Left lung (tissue), 10 donors: ENCODE data around the gene RAB40C. TPM values are rescaled to one million over a fixed set of nuclear protein-coding genes. Genes with fewer than 3 reads are reported as not detected.
"Not testable (repeated sequence)": the region's sequence is repeated elsewhere in the genome, so short reads cannot be mapped to it uniquely, and the experiment has no call there.

Source experiments
- ATAC-seq: fragments of 200-7000 bp; cut with Tn5 transposase; one replicate; pipeline ENCODE4 v1.9.1; 2020; ENCODE audit warnings: moderate library complexity
- DNase-seq, 4 donors: peaks; one replicate each; pipeline ENCODE4 v3.0.0-alpha.2; 2013 to 2020
- H3K27ac ChIP-seq, 2 donors: fragments of 200-600 bp; sonication (generic) in 1 of 2; one replicate each; pipeline versions ENCODE4 v1.5.0 to v1.8.0; 2020 to 2021
- H3K27me3 ChIP-seq, 2 donors: fragments of 200-600 bp; sonication (generic) in 1 of 2; one replicate each; pipeline versions ENCODE4 v1.5.0 to v1.8.0; 2020 to 2021
- H3K36me3 ChIP-seq, 2 donors: fragments of 200-600 bp; sonication (generic) in 1 of 2; one replicate each; pipeline versions ENCODE4 v1.5.0 to v1.8.0; 2020 to 2021
- H3K4me1 ChIP-seq, 2 donors: fragments of 200-600 bp; one replicate each; pipeline ENCODE4 v1.8.0; 2021
- H3K4me3 ChIP-seq, 2 donors: fragments of 200-600 bp; sonication (generic) in 1 of 2; one replicate each; pipeline versions ENCODE4 v1.5.0 to v1.8.0; 2020 to 2021; ENCODE audit warnings: mild to moderate bottlenecking in 1 of 2
- H3K9me3 ChIP-seq, 2 donors: fragments of 200-600 bp; sonication (generic) in 1 of 2; one replicate each; pipeline versions ENCODE4 v1.5.0 to v1.8.0; 2020 to 2021
- intact Hi-C, 2 donors: fragments of 100-400 bp; cut with DNase I; formaldehyde crosslinking; loops; one replicate each; pipeline versions ENCODE4 v1.11.2 to v1.14.2; 2022
- polyA plus RNA-seq, 6 donors: library from polyadenylated mRNA; unstranded; fragments of 120-200 nt; gene quantifications; one replicate each; pipeline ENCODE4 v1.2.1, GENCODE V29; 2013; ENCODE audit not compliant: insufficient read length in 6 of 6
- total RNA-seq, 2 donors: library from RNA; stranded (reverse); fragmentation: NEBNext Ultra II Directional; extraction: Animal tissue kit (Norgen Biotek cat#: 25700); gene quantifications; one replicate each; pipeline ENCODE4 v1.2.1, GENCODE V29; 2021
- TF ChIP-seq, protein P1 (sequence below), 2 donors: fragments of 200-600 bp; sonication (generic) in 1 of 2; IDR thresholded peaks; one replicate each; pipeline versions ENCODE4 v1.5.0 to v1.8.0; 2021; ENCODE audit warnings: antibody characterized with exemption in 2 of 2
- donor health status: DM: no; HTN: yes; CAD: no.
- donor health status: DM: no; HTN: no; CAD: no.

RAB40C gene
- total and polyA plus RNA-seq, 8 donors = 17.6 to 32.9 (median 25.9) TPM

- H3K27ac ChIP-seq = no peak overlapping the region
- intact Hi-C loops = no loop called here
- TF ChIP-seq, protein P1, sequence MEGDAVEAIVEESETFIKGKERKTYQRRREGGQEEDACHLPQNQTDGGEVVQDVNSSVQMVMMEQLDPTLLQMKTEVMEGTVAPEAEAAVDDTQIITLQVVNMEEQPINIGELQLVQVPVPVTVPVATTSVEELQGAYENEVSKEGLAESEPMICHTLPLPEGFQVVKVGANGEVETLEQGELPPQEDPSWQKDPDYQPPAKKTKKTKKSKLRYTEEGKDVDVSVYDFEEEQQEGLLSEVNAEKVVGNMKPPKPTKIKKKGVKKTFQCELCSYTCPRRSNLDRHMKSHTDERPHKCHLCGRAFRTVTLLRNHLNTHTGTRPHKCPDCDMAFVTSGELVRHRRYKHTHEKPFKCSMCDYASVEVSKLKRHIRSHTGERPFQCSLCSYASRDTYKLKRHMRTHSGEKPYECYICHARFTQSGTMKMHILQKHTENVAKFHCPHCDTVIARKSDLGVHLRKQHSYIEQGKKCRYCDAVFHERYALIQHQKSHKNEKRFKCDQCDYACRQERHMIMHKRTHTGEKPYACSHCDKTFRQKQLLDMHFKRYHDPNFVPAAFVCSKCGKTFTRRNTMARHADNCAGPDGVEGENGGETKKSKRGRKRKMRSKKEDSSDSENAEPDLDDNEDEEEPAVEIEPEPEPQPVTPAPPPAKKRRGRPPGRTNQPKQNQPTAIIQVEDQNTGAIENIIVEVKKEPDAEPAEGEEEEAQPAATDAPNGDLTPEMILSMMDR (IDR thresholded peaks at IDR 0.05) = no peak
- H3K4me1 ChIP-seq = peaks cover 19 to 51% of the 10 kb centered on the region in 2 donors
- peaks cover 0 to 21% of the 10 kb centered on the region in 2 donors for H3K36me3 ChIP-seq
- no peaks in the 10 kb centered on the region for H3K27me3 ChIP-seq
- no peaks in the 10 kb centered on the region for H3K9me3 ChIP-seq
- no peak overlapping the region for H3K4me3 ChIP-seq
- ATAC-seq = no peak
- DNase-seq = no peak
Measured at GRCh38 chr16:596736-597060, 6.8 kb downstream of the RAB40C start.

- H3K27ac ChIP-seq, intact Hi-C loops, H3K4me3 ChIP-seq, H3K9me3 ChIP-seq, ATAC-seq, H3K27me3 ChIP-seq: not testable (repeated sequence)
- H3K36me3 ChIP-seq = peaks cover 0 to 21% of the 10 kb centered on the region in 2 donors
- peaks cover 10 to 41% of the 10 kb centered on the region in 2 donors for H3K4me1 ChIP-seq
- DNase-seq = peak in 1 of 4 donors; percentile 64
Measured at GRCh38 chr16:597655-598054, 7.8 kb downstream of the RAB40C start.

DNA sequence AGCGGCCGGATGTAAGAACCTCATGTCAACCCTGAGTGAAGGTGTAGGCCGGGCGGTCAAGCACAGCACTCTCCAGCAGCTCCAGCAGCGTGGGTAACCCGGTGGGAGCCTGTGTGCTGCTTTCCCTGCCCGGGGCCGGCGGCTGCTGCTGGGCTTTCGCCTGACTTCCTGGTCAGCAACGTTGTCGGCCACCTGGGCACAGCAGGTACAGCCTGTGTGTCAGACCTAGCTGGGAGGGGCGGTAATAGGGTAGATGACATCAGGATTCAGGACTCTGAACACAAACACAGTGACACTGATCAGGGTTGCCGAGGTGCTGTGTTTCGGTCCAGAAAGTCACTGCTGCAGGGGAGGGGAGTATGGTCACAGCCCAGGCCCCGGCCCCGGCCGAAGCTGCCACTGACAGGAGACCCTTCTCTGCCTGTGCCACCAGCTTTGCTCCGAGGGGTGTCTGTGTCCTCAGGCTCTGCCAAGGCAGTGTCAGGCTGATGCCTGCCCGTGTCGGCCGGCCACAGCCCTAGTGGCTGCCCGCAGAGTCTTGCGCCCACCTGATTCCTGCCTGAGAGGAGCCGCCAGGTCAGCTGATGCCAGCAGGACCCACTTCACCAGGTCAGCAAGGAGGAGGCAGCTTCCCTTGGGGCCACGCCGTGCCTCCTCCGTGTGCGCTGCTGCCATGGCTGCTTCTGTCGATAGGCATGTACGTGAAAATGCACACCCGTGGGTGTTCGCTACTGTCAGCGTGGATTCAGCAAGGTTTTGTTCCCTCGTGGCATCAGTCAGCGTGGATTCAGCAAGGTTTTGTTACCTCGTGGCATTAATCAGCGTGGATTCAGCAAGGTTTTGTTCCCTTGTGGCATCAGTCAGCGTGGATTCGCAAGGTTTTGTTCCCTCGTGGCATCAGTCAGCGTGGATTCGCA, 9.2 kb downstream of the RAB40C start:
- no peaks in the 10 kb centered on the region for H3K27me3 ChIP-seq
- intact Hi-C loops = no loop called here
- DNase-seq (peak in 1 of 4 donors; percentile 74), ATAC-seq (no peak)
- no peak overlapping the region for H3K27ac ChIP-seq
- no peak overlapping the region for H3K4me3 ChIP-seq
- TF ChIP-seq, protein P1 (IDR thresholded peaks at IDR 0.05) = no peak
- H3K9me3 ChIP-seq = no peaks in the 10 kb centered on the region
- H3K36me3 ChIP-seq = peaks cover 0 to 21% of the 10 kb centered on the region in 2 donors
- H3K4me1 ChIP-seq = peaks cover 0 to 27% of the 10 kb centered on the region in 2 donors

DNA sequence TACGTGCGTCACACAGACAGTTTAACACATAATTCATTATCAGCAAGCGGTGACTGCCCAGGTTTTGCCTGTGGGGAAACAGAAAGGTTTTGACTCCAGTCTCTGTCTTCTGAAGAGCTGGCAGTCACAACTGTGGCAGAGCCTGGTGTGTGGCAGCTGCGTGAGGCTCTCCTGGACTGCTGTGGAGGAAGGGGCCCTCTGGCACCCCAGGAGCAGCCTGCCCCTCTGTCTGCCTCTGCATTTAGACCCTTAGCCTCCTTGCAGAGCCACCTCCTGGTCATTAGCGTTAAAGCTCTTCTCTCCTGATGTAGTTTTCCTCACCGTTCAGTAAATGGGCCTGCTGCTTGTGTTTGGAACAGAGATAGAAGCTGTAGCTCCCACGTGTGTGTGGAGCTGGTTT, 10.9 kb downstream of the RAB40C start:
- Histone ChIP-seq H3K36me3 (peaks cover 0 to 21% of the 10 kb centered on the region in 2 donors), H3K4me3 (no peak overlapping the region), H3K9me3 (peaks cover 0 to 6% of the 10 kb centered on the region in 2 donors), H3K27me3 (no peaks in the 10 kb centered on the region), H3K4me1 (peaks cover 0 to 12% of the 10 kb centered on the region in 2 donors), H3K27ac (no peak overlapping the region)
- DNase-seq = no peak
- TF ChIP-seq, protein P1 (IDR thresholded peaks at IDR 0.05) = no peak
- no peak for ATAC-seq
- intact Hi-C loops = no loop called here

GRCh38 chr16:603933-604332, 14.1 kb downstream of the RAB40C start:
- H3K27me3 ChIP-seq = no peaks in the 10 kb centered on the region
- TF ChIP-seq, protein P1 (IDR thresholded peaks at IDR 0.05) = no peak
- DNase-seq (no peak), ATAC-seq (no peak)
- no peak overlapping the region for H3K27ac ChIP-seq
- peaks cover 0 to 18% of the 10 kb centered on the region in 2 donors for H3K36me3 ChIP-seq
- intact Hi-C loops = no loop called here
- H3K9me3 ChIP-seq = peaks cover 0 to 6% of the 10 kb centered on the region in 2 donors
- no peaks in the 10 kb centered on the region for H3K4me1 ChIP-seq
- no peak overlapping the region for H3K4me3 ChIP-seq
